ENCODE measurements around the gene C1RL.
"Not testable (repeated sequence)": the region's sequence is repeated elsewhere in the genome, so short reads cannot be mapped to it uniquely, and the experiment has no call there.

C1RL gene

DNA sequence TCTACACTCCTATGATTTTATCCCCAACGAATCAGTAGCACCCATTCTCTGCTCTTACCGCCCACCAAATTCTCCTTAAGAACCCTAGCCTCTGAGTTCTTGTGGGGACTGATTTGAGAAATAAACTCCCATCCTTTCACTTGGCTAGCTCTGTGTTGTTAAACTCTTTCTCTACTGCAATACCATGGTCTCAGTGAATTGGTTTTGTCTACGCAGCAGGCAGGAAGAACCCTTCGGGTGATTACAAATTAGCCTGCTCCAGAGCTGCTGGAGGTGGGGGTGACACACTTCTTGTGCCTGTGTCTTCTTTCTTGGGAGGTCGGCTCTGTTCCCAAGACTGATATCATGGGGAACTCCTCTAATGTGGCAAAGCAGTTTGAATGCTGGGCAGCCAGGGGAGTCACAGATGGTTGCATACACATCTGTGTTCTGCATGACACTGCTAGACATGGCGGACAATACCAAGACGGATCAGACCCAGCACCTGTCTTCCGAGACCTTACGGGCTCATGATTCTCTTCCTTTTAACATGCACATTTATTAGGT, 50.1 kb downstream of the C1RL start:
- no peak for DNase-seq

DNA sequence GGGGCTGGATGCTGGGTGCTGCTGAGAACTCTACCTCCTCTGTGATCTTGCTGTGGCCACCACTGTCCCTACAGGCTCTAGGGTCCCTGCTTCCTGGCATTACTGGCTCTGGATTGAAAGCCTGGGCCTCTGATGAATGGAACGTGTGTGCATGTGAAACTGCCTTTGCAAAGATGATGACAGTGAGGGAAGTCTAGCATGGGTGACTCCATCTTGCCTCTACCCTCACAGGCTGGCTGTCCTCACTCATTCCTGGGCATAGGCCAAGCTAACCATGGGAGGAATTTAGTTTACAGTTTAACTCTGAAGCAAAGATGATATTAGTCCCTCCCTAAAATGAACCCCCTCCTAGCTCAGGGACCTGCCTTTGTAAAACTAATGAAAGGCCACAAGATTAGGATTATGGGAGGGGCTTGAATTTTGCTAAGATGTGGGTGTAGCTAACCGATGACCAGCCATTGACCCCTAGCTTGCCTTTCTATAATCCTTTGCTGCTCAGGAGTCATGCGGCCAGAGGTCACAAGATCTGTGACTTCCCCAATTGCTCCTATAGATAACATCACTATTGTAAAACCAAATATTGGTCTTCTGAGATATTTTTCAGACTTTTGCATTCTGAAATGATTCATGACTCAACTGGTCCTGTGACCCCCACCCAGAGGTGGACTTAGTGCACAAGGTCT, 50.7 kb downstream of the C1RL start:
- no peak for DNase-seq

DNA sequence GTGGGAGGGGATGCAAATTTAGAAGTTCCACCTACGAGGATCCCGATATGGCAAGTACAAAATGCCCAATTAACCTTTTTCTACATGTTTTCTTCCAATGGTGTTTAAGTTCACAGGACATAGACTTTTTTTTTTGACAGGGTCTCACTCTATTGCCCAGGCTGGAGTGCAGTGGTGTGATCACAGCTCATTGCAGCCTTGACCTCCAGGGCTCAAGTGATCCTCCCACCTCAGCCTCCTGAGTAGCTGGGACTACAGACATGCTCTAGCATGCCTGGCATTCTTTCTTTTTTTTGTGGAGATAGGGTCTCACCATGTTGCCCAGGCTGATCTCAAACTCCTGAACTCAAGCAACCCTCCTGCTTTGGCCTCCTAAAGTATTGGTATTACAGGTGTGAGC, 53.3 kb downstream of the C1RL start:
- DNase-seq: not testable (repeated sequence)

DNA sequence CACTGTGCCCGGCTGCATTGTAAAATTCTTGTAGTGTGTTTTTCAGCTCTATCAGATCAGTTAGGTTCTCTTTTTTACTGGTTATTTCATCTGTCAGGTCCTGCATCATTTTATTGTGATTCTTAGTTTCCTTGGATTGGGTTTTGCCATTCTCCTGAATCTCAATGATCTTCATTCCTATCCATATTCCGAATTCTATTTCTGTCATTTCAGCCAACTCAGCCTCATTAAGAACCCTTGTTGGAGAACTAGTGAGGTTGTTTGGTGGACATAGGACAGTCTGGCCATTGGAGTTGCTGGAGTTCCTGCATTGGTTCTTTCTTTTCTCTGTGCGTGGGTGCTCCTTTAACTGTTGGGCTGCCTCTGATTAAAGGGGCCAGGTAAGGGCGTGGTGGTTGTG, 54.1 kb downstream of the C1RL start:
- no peak for DNase-seq

DNA sequence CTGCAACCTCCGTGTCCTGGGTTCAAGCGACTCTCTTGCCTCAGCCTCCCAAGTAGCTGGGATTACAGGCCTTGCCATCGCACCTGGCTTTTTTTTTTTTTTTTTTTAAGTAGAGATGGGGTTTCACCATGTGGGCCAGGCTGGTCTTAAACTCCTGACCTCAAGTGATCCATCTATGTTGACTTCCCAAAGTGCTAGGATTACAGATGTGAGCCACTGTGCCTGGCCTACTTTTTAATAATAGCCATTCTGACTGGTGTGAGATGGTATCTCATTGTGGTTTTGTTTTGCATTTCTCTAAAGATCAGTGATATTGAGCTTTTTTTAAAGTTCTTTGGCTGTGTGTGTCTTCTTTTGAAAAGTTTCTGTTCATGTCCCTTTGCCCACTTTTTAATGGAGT, 59.0 kb downstream of the C1RL start:
- DNase-seq: not testable (repeated sequence)

DNA sequence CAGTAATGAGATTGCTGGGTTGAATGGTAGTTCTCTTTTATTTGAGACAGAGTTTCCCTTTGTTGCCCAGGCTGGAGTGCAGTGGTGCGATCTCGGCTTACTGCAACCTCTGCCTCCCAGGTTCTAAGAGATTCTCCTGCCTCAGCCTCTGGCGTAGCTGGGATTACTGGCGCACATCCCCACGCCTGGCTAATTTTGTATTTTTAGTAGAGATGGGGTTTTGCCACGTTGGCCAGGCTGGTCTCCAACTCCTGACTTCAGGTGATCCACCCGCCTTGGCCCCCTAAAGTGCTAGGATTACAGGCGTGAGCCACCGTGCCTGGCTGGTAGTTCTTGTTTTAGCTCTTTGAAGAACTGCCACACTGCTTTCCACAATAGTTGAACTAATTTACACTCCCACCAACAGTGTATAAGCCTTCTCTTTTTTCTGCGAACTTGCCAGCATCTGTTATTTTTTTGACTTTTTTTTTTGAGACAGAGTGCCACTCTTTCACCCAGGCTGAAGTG, 59.5 kb downstream of the C1RL start:
- not testable (repeated sequence) for DNase-seq

DNA sequence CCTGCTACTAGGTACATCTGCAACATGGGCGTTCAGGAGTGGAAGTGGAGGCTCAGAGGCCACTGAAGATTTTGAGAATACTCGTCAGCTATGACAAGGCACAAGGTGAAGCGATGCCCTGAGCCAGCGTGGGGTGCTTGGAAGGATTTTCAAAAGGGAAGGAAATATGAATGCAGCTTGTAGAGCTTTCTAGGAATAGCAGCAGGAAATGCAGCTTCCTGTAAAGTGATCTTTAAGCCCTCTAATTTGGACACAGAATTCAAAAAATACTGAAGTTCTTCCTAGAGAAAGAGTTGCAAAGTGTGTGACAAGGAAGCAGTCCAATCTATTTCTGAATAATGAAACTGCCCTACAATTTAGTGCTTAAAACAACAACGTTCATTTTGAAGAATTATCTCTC, 61.7 kb downstream of the C1RL start:
- no peak for DNase-seq

DNA sequence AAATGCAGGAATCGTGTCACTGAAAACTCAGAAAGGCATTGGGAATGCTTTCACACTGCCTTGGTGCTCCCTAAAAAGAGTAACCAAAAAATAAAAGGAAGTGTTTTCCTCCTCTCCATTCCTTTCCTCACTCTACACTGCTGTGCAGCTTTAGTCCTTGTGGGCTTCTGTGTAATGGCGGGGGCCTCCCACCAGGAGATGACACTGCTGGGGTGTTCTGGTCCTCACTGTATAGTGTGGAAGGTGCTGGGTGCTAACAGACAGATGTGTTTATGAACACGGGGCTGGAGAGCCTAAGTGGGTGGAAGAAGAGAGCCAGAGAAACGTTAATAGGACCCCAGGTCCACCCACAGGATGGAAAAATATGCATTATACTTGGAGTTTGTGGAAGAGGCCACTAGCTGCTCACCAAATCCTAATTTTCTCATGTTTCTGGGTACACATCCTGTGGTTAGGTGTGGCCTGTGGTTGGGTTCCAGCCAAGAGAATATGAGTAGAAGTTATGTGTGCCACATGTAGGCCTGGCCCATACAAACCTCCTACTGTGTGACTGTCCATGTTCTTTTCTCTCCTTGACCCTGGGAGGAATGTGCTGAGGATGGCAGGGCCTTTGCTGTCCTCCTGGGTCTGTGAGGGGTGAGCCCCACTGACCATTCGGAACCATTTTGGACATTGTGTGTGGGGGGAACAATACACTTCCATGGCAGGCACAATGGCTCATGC, 62.5 kb downstream of the C1RL start:
- no peak for DNase-seq

DNA sequence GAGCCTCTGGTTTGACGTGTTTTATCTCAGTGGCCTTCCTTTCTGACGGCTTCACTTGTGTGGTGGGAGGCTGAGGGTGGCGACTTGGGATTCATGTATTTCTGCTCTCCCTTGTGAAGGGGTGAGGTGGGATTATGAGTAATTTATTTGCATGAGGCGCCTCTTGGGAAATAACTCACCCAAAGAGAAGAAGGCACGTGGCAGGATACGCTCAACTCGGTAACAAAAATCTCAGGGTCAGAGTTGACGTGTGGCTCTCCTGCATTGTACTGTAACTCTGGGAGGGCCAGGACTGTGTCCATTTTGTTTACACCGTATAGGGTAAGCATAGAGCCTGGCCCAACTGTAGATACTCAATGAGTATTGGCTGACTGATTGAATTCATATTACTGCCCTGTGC, 63.1 kb downstream of the C1RL start:
- no peak for DNase-seq

Measured in SIG-M5 (cell line).